Gastrocnemius medialis (tissue), 4 donors: Measurements from ENCODE around the gene COPZ2.

ENCODE experiments used
- CTCF ChIP-seq, 5 experiments: fragments of 450-650 bp in 3 of 5; fragments of 200-600 bp in 2 of 5; sonication (generic) in 2 of 5; IDR thresholded peaks in 4 of 5; conservative IDR thresholded peaks in 1 of 5; 1 replicate in 4 of 5; 2 replicates in 1 of 5; pipeline ENCODE4 v1.5.1; 2016 to 2019; ENCODE audit warnings: antibody characterized with exemption in 5 of 5, mild to moderate bottlenecking in 3 of 5, moderate library complexity in 3 of 5
- POLR2A ChIP-seq, 2 donors: fragments of 450-650 bp; IDR thresholded peaks; one replicate each; pipeline ENCODE4 v1.6.1; 2017; ENCODE audit warnings: antibody characterized with exemption in 2 of 2, mild to moderate bottlenecking in 2 of 2, moderate library complexity in 2 of 2

- TF ChIP-seq POLR2A (IDR thresholded peaks at IDR 0.05) = no peak
- TF ChIP-seq CTCF (IDR thresholded peaks at IDR 0.05 in 4 of 5, conservative IDR thresholded peaks at IDR 0.05 in 1 of 5) = peak; percentile 83 to 97 (median 86)
Observed at GRCh38 chr17:48074322-48075081, 36.9 kb upstream of the COPZ2 start.
